Astrocyte (in vitro differentiated cells and primary cell): Measurements from ENCODE around the gene TCF7. TPM values are rescaled to one million over a fixed set of nuclear protein-coding genes. Genes with fewer than 3 reads are reported as not detected.

Experiments
- DNase-seq: peaks from one replicate; pipeline ENCODE4 v3.0.0-alpha.2; 2010; ENCODE audit warnings: low read depth
- FAIRE-seq: peaks from 2 replicates; lab custom pipeline; 2011; peaks lifted over from hg19 to GRCh38; lab: Jason Lieb, UNC
- H2AFZ ChIP-seq: 2 replicates; pipeline ENCODE4 v1.6.0; 2012; ENCODE audit warnings: low read depth, low read length, inconsistent platforms
- H3K27ac ChIP-seq: 2 replicates; pipeline ENCODE4 v1.5.1; 2011; ENCODE audit warnings: low read depth, low read length, inconsistent platforms
- H3K27me3 ChIP-seq: 2 replicates; pipeline ENCODE4 v1.6.0; 2011; ENCODE audit warnings: low read length, inconsistent platforms; ENCODE audit not compliant: insufficient read depth
- H3K36me3 ChIP-seq: 2 replicates; pipeline ENCODE4 v1.5.1; 2011; ENCODE audit warnings: low read length, inconsistent platforms; ENCODE audit not compliant: insufficient read depth
- H3K4me1 ChIP-seq: 2 replicates; pipeline ENCODE4 v1.5.1; 2011; ENCODE audit warnings: low read length, inconsistent platforms; ENCODE audit not compliant: insufficient read depth
- H3K4me2 ChIP-seq: 2 replicates; pipeline ENCODE4 v1.6.0; 2012; ENCODE audit warnings: low read length, inconsistent platforms
- H3K4me3 ChIP-seq: 2 replicates; pipeline ENCODE4 v1.5.1; 2011; ENCODE audit warnings: low read depth, mild to moderate bottlenecking, low read length, inconsistent platforms; ENCODE audit not compliant: insufficient read depth
- H3K79me2 ChIP-seq: 2 replicates; pipeline ENCODE4 v1.6.0; 2012; ENCODE audit warnings: mild to moderate bottlenecking, low read length, inconsistent platforms; ENCODE audit not compliant: insufficient read depth
- H3K9ac ChIP-seq: 2 replicates; pipeline ENCODE4 v1.6.0; 2012; ENCODE audit warnings: mild to moderate bottlenecking, low read length, inconsistent platforms
- H3K9me3 ChIP-seq: 2 replicates; pipeline ENCODE4 v1.5.1; 2012; ENCODE audit warnings: low read depth, mild to moderate bottlenecking, low read length, inconsistent platforms; ENCODE audit not compliant: insufficient read depth
- H4K20me1 ChIP-seq: 2 replicates; pipeline ENCODE4 v1.6.0; 2012; ENCODE audit warnings: low read length, inconsistent platforms; ENCODE audit not compliant: insufficient read depth
- H3K27ac Mint-ChIP-seq: one replicate; pipeline ENCODE4 v1.8.0; 2021; ENCODE audit warnings: mild to moderate bottlenecking, mixed read lengths; ENCODE audit not compliant: unreplicated experiment
- H3K27me3 Mint-ChIP-seq: one replicate; pipeline ENCODE4 v1.8.0; 2021; ENCODE audit warnings: low read depth, mixed read lengths; ENCODE audit not compliant: unreplicated experiment
- H3K36me3 Mint-ChIP-seq: one replicate; pipeline ENCODE4 v1.8.0; 2021; ENCODE audit warnings: low read depth, mixed read lengths; ENCODE audit not compliant: unreplicated experiment
- H3K4me1 Mint-ChIP-seq: one replicate; pipeline ENCODE4 v1.8.0; 2021; ENCODE audit warnings: low read depth, mixed read lengths; ENCODE audit not compliant: unreplicated experiment
- H3K4me3 Mint-ChIP-seq: one replicate; pipeline ENCODE4 v1.8.0; 2021; ENCODE audit warnings: mild to moderate bottlenecking, moderate library complexity, mixed read lengths; ENCODE audit not compliant: unreplicated experiment
- H3K9me3 Mint-ChIP-seq: one replicate; pipeline ENCODE4 v1.8.0; 2021; ENCODE audit warnings: mild to moderate bottlenecking, mixed read lengths; ENCODE audit not compliant: unreplicated experiment
- EZH2 ChIP-seq: IDR thresholded peaks from 2 replicates; pipeline ENCODE4 v1.6.1; 2012; ENCODE audit warnings: mild to moderate bottlenecking, low read length, inconsistent platforms; ENCODE audit not compliant: insufficient read depth
- total RNA-seq: library from RNA; stranded (reverse); gene quantifications from 2 replicates; pipeline ENCODE4 v1.2.1, GENCODE V29; 2021
- TF ChIP-seq, protein P1 (sequence below): IDR thresholded peaks from 2 replicates; pipeline ENCODE4 v1.5.1; 2011; ENCODE audit warnings: low read depth, mild to moderate bottlenecking, inconsistent platforms, low read length, moderate library complexity; ENCODE audit not compliant: insufficient read depth

The TCF7 gene
- total RNA-seq, 1 donor from 2014 or later = 2.6 TPM

DNA sequence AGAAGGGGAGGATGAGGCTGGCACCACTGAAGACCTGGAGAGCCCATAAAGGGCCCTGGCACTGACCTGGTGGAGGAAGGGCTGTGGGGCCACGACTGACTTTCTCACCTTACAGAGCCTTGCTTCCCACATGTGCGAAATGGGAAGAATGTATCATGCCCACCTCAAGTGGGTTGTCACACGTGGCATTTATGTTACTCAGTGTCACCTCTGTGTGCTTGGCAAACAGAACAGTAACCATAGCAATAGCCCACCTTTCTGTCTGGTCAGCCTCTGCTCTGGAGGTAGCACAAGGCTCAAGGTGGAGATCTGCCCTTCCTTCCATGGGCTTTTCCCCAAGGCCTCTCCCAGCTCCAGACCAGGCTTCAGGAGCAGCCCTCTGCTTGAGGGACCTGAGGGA is 16.7 kb downstream of the TCF7 start:
- no peak for FAIRE-seq
- H3K4me1 Mint-ChIP-seq = peaks cover 1% of the 10 kb centered on the region
- TF ChIP-seq, protein P1, sequence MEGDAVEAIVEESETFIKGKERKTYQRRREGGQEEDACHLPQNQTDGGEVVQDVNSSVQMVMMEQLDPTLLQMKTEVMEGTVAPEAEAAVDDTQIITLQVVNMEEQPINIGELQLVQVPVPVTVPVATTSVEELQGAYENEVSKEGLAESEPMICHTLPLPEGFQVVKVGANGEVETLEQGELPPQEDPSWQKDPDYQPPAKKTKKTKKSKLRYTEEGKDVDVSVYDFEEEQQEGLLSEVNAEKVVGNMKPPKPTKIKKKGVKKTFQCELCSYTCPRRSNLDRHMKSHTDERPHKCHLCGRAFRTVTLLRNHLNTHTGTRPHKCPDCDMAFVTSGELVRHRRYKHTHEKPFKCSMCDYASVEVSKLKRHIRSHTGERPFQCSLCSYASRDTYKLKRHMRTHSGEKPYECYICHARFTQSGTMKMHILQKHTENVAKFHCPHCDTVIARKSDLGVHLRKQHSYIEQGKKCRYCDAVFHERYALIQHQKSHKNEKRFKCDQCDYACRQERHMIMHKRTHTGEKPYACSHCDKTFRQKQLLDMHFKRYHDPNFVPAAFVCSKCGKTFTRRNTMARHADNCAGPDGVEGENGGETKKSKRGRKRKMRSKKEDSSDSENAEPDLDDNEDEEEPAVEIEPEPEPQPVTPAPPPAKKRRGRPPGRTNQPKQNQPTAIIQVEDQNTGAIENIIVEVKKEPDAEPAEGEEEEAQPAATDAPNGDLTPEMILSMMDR = no peak
- TF ChIP-seq EZH2 = no peak
- no peaks in the 10 kb centered on the region for H3K27me3 Mint-ChIP-seq
- Histone ChIP-seq H3K4me1 (peaks cover 19% of the 10 kb centered on the region), H3K27me3 (no peaks in the 10 kb centered on the region), H3K9me3 (no peaks in the 10 kb centered on the region), H3K79me2 (peaks cover 60% of the 10 kb centered on the region), H3K4me3 (no peak overlapping the region), H4K20me1 (peaks cover 79% of the 10 kb centered on the region), H3K27ac (no peak overlapping the region), H2AFZ (no peak overlapping the region), H3K4me2 (no peak overlapping the region), H3K36me3 (peaks cover 8% of the 10 kb centered on the region), H3K9ac (no peak overlapping the region)
- no peak overlapping the region for H3K4me3 Mint-ChIP-seq
- H3K27ac Mint-ChIP-seq = no peak overlapping the region
- no peak for DNase-seq
- H3K9me3 Mint-ChIP-seq = no peaks in the 10 kb centered on the region
- peaks cover 18% of the 10 kb centered on the region for H3K36me3 Mint-ChIP-seq

DNA sequence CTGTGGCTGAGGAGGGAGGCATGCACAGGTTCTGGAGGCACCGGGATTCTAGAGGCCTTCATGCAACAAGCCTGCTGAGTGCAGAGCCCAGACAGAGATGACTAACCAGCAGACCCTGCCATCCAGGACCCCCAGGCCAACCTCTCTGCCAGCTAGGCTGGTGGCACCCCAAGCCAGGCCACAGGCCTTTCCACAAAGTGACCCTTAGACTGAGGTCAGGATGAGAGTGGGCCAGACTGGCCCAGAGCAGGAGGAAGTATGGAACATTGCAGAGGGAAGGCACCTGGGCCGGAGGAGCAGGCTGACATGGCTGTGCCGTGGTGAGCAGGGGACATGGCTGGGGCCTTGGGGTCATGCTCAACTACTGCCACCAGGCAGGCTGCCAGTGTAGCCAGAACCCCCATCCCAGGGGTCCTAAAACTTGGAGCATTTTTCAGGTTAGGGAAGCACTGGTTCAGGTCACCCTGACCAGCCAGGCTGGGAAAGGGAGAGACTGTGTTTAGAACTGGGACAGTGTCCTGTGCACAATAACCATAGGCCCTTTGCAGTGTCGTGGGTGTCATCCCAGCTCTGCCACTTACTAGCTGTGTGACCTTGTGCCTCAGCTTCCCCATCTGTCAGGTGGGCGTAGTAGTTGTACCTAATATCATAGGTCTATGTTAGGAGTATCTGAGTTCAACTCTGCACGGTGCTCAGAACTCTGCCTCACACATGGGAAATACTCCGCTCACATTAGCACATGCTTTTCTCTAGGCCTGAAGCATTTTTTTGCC is 17.3 kb downstream of the TCF7 start:
- Histone ChIP-seq H3K4me3 (no peak overlapping the region), H3K27ac (no peak overlapping the region), H3K36me3 (peaks cover 8% of the 10 kb centered on the region), H3K79me2 (peaks cover 63% of the 10 kb centered on the region), H3K27me3 (no peaks in the 10 kb centered on the region), H3K9ac (no peak overlapping the region), H2AFZ (no peak overlapping the region), H3K4me1 (peaks cover 16% of the 10 kb centered on the region), H4K20me1 (peaks cover 85% of the 10 kb centered on the region), H3K4me2 (no peak overlapping the region), H3K9me3 (no peaks in the 10 kb centered on the region)
- H3K27me3 Mint-ChIP-seq = no peaks in the 10 kb centered on the region
- peak overlapping the region; percentile 47 for H3K27ac Mint-ChIP-seq
- FAIRE-seq = no peak
- H3K9me3 Mint-ChIP-seq = no peaks in the 10 kb centered on the region
- peaks cover 1% of the 10 kb centered on the region for H3K4me1 Mint-ChIP-seq
- H3K4me3 Mint-ChIP-seq = no peak overlapping the region
- peaks cover 18% of the 10 kb centered on the region for H3K36me3 Mint-ChIP-seq
- DNase-seq = no peak
- TF ChIP-seq EZH2 = no peak
- TF ChIP-seq, protein P1 = no peak
